Adrenal gland (tissue), 12 donors: Measurements from ENCODE around the gene B4GALT1. TPM values are rescaled to one million over a fixed set of nuclear protein-coding genes. Genes with fewer than 3 reads are reported as not detected.

Source experiments
- DNase-seq, 7 donors: peaks; one replicate each; pipeline ENCODE4 v3.0.0-alpha.2; 2019 to 2020
- H3K27ac ChIP-seq, 5 donors: fragments of 200-600 bp; sonication (generic) in 4 of 5; 1 replicate in 3 of 5; 2 replicates in 2 of 5; pipeline versions ENCODE4 v1.5.1 to v1.8.0; 2016 to 2020; ENCODE audit warnings: mild to moderate bottlenecking in 1 of 5
- H3K27me3 ChIP-seq: fragments of 200-600 bp; 2 replicates; pipeline ENCODE4 v1.8.0; 2021
- H3K36me3 ChIP-seq, 2 donors: fragments of 200-600 bp; replicated peaks in 1 of 2; 1 replicate in 1 of 2; 2 replicates in 1 of 2; pipeline versions ENCODE4 v1.5.1 to v1.8.0; 2018 to 2022
- H3K4me1 ChIP-seq, 2 donors: fragments of 200-600 bp; replicated peaks in 1 of 2; 1 replicate in 1 of 2; 2 replicates in 1 of 2; pipeline versions ENCODE4 v1.5.1 to v1.8.0; 2018 to 2021
- H3K4me3 ChIP-seq, 4 donors: fragments of 200-600 bp; sonication (generic) in 3 of 4; one replicate each; pipeline ENCODE4 v1.5.1; 2016 to 2018
- H3K9me3 ChIP-seq, 3 donors: fragments of 200-600 bp; sonication (generic) in 1 of 3; replicated peaks in 1 of 3; 1 replicate in 2 of 3; 2 replicates in 1 of 3; pipeline versions ENCODE4 v1.5.1 to v1.8.0; 2016 to 2021
- CTCF ChIP-seq, 6 experiments: fragments of 450-650 bp in 4 of 6; fragments of 200-600 bp in 2 of 6; sonication (generic) in 1 of 6; IDR thresholded peaks; 1 replicate in 5 of 6; 2 replicates in 1 of 6; pipeline versions ENCODE4 v1.5.1 to v1.8.0; 2016 to 2021; ENCODE audit warnings: antibody characterized with exemption in 6 of 6, mild to moderate bottlenecking in 2 of 6, moderate library complexity in 1 of 6
- POLR2A ChIP-seq, 2 donors: fragments of 450-650 bp; IDR thresholded peaks; one replicate each; pipeline ENCODE4 v1.6.1; 2017; ENCODE audit warnings: antibody characterized with exemption in 2 of 2, mild to moderate bottlenecking in 2 of 2, moderate library complexity in 1 of 2
- WGBS, 4 donors: extraction: QIAGEN DNeasy Blood & Tissue Kit in 2 of 4; methylation state at CpG; one replicate each; pipeline versions ENCODE4 v1.1.5 to v1.1.7; 2013 to 2017; 5-methylcytosine and 5-hydroxymethylcytosine counted together
- intact Hi-C, 2 donors: fragments of 100-400 bp; cut with DNase I; formaldehyde crosslinking; loops; one replicate each; pipeline versions ENCODE4 v1.14.1 to v1.15.0; 2022 to 2023
- polyA plus RNA-seq, 3 donors: library from polyadenylated mRNA; stranded (reverse); fragments of 200-250 nt in 2 of 3; fragments of 350-450 nt in 1 of 3; fragmentation: Illumina TruSeq in 1 of 3; extraction: RNeasy Lipid Tissue Mini Kit (QIAGEN cat#74804) in 1 of 3; gene quantifications; one replicate each; pipeline ENCODE4 v1.2.3, GENCODE V29; 2013 to 2014
- total RNA-seq, 9 donors: library from RNA; depleted of rRNA in 4 of 9; stranded (reverse); fragments of >200 nt in 4 of 9; fragments of 120-200 nt in 1 of 9; fragmentation: NEBNext Ultra II Directional in 1 of 9; extraction: Animal tissue kit (Norgen Biotek cat#: 25700) in 1 of 9; gene quantifications; one replicate each; pipeline versions ENCODE4 v1.1.0 to v1.2.4, GENCODE V29; 2013 to 2023
- donor health status: healthy with polysubstance abuse.
- donor health status: Bipolar disorder and iron deficiency.
- donor health status: DM: yes; HTN: yes; CAD: no.
- donor health status: DM: no; HTN: no; CAD: no.
- donor health status: DM: no; HTN: no; CAD: no.
- donor health status: DM: yes; HTN: yes; CAD: no.

Gene B4GALT1
- total and polyA plus RNA-seq, 12 donors = 18.7 to 117 (median 62.7) TPM

DNA sequence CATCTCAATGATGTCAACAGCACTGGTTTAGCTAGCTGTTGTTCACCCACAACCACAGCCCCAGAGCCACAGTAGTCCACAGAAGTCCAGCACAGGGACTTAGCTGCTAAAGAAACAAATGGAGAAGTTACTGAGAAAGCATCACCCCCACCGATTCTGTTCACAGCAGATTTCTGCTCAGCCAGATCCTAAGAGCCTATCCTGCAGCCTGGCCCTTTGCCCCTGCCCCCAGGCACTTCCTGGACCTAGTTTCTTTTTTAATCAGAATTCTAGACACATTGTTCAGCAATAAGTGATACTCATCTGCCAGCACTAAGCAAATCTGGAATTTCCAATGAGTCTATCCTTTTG lies 7.4 kb downstream of the B4GALT1 start:
- DNase-seq = peak; percentile 46 to 85 (median 64)
- intact Hi-C loops = no loop called here

GRCh38 chr9:33158843-33159776 lies 8.0 kb downstream of the B4GALT1 start:
- Histone ChIP-seq H3K9me3 (no peaks in the 10 kb centered on the region), H3K36me3 (no peaks in the 10 kb centered on the region), H3K27me3 (no peaks in the 10 kb centered on the region), H3K4me3 (peak overlapping the region in 1 of 4 donors; percentile 11), H3K4me1 (peaks cover 70 to 95% of the 10 kb centered on the region in 2 donors), H3K27ac (peak overlapping the region; percentile 95 to 99 (median 96))
- intact Hi-C loops = no loop called here
- WGBS, 4 donors = 15 to 18% (median 16%) methylated on average over 8 to 9 of the region's 9 CpGs
- TF ChIP-seq POLR2A (IDR thresholded peaks at IDR 0.05) (no peak), CTCF (IDR thresholded peaks at IDR 0.05) (no peak)
- peak; percentile 85 to 93 (median 87) for DNase-seq

More for the DNA sequence above, 7.4 kb downstream of the B4GALT1 start:
- peak in 1 of 2 donors; percentile 27 for TF ChIP-seq POLR2A (IDR thresholded peaks at IDR 0.05)
- no peak for TF ChIP-seq CTCF (IDR thresholded peaks at IDR 0.05)
- Histone ChIP-seq H3K4me1 (peaks cover 70 to 95% of the 10 kb centered on the region in 2 donors), H3K27me3 (no peaks in the 10 kb centered on the region), H3K36me3 (no peaks in the 10 kb centered on the region), H3K9me3 (no peaks in the 10 kb centered on the region), H3K4me3 (no peak overlapping the region), H3K27ac (peak overlapping the region; percentile 95 to 99 (median 96))
- WGBS, 4 donors = 0% methylated on average over 1 of the region's 1 CpG

GRCh38 chr9:33157960-33158842 lies 8.9 kb downstream of the B4GALT1 start:
- 50 to 63% (median 58%) methylated on average over 6 of the region's 6 CpGs for WGBS, 4 donors
- Histone ChIP-seq H3K27me3 (no peaks in the 10 kb centered on the region), H3K9me3 (no peaks in the 10 kb centered on the region), H3K4me3 (peak overlapping the region in 1 of 4 donors; percentile 11), H3K27ac (peak overlapping the region; percentile 95 to 99 (median 96)), H3K36me3 (no peaks in the 10 kb centered on the region), H3K4me1 (peaks cover 60 to 87% of the 10 kb centered on the region in 2 donors)
- peak in 1 of 7 donors; percentile 11 for DNase-seq
- no peak for TF ChIP-seq POLR2A (IDR thresholded peaks at IDR 0.05)
- no peak for TF ChIP-seq CTCF (IDR thresholded peaks at IDR 0.05)
- intact Hi-C loops = no loop called here

DNA sequence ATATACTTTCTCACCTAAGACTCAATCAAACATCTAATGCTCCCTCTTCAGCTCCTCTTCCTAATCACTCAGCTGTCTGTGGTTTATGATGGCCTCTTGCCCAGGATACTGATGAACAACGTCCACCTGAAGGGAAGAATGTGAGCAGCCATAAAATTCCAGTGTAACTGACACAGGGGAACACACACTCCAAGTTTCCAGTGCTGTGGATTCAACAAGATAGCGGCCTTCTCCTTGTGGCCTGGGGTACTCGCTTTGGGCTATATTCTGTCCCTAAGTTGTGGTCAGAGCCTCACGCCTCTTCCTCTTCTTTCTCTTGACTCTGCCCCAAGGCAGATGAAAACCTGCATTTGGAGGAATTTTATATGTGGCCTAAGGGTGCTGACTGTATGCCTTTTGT lies 11.7 kb downstream of the B4GALT1 start:
- peak overlapping the region in 2 of 5 donors; percentile 0 to 14 for H3K27ac ChIP-seq
- no peaks in the 10 kb centered on the region for H3K9me3 ChIP-seq
- DNase-seq = peak in 1 of 7 donors; percentile 9
- peaks cover 48 to 86% of the 10 kb centered on the region in 2 donors for H3K4me1 ChIP-seq
- no peak overlapping the region for H3K4me3 ChIP-seq
- no peak for TF ChIP-seq CTCF (IDR thresholded peaks at IDR 0.05)
- no peak for TF ChIP-seq POLR2A (IDR thresholded peaks at IDR 0.05)
- no peaks in the 10 kb centered on the region for H3K27me3 ChIP-seq
- intact Hi-C loops = no loop called here
- 66 to 76% (median 72%) methylated on average over 4 of the region's 4 CpGs for WGBS, 4 donors
- H3K36me3 ChIP-seq = no peaks in the 10 kb centered on the region
